CD4-positive, alpha-beta T cell treated with Interleukin-4 for 4 hours (primary cell): ENCODE data around the gene CLEC1A.

Experiments
- DNase-seq: peaks from one replicate; pipeline ENCODE4 v3.0.0-alpha.2; 2020

The CLEC1A gene

GRCh38 chr12:10098791-10099190 is at the start of gene CLEC1A:
Gene CLEC1A, minus strand, starts transcription at chr12:10098985. Its CDS starts 63 bp downstream, at chr12:10098922.
- no peak for DNase-seq

DNA sequence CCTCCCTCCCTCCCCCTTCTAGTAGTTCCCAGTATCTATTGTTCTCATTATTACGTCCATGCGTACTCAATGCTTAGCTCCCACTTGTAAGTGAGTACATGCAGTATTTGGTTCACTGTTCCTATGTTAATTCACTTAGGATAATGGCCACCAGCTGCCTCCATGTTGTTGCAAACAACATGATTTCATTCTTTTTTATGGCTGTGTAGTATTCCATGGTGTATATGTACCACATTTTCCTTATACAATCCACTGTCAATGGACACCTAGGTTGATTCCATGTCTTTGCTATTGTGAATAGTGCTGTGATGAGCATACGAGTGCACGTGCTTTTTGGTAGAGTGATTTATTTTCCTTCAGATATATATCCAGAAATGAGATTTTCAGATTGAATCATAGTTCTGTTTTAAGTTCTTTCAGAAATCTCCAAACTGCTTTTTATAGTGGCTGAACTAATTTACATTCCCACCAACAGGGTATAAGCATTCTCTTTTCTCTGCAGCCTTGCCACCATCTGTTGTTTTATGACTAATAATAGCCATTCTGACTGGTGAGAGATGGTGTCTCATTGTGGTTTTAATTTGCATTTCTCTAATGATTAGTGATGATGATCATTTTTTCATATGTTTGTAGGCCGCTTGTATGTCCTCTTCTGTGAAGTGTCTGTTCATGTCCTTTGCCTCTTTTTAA is 49.1 kb upstream of the CLEC1A start:
- no peak for DNase-seq

- no peak for DNase-seq
Observed at GRCh38 chr12:10142976-10143589, 44.3 kb upstream of the CLEC1A start.

DNA sequence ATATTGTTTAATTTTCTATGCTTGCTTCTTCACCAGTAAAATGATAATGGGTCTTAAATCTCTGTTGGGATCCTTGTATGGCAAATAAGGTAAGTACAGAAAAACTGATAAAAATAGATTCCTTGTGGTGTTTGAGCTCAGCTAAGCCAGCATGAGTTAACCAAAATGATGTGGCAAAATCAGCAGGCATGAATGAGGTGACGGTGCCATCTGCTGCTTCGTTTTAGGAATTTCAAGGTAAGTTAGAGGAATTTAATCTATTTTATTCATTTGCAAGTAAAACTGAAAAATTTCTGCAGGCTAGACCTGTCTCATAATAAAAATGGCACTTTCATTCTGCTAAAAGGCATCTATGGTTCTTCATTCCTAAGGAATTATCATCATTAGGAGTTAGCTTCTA is 41.2 kb upstream of the CLEC1A start:
- DNase-seq = peak; percentile 41

- no peak for DNase-seq
Observed at GRCh38 chr12:10136637-10137205, 37.9 kb upstream of the CLEC1A start.

- DNase-seq = no peak
Observed at GRCh38 chr12:10135126-10135525, 36.3 kb upstream of the CLEC1A start.

- no peak for DNase-seq
Observed at GRCh38 chr12:10132850-10133370, 34.1 kb upstream of the CLEC1A start.

- no peak for DNase-seq
Observed at GRCh38 chr12:10131111-10131690, 32.4 kb upstream of the CLEC1A start.

GRCh38 chr12:10130042-10130441 is 31.3 kb upstream of the CLEC1A start, which contains the start of gene CLEC7A:
Gene CLEC7A, minus strand, starts transcription at chr12:10130199. Its CDS starts 117 bp downstream, at chr12:10130082.
- DNase-seq = peak; percentile 28

DNA sequence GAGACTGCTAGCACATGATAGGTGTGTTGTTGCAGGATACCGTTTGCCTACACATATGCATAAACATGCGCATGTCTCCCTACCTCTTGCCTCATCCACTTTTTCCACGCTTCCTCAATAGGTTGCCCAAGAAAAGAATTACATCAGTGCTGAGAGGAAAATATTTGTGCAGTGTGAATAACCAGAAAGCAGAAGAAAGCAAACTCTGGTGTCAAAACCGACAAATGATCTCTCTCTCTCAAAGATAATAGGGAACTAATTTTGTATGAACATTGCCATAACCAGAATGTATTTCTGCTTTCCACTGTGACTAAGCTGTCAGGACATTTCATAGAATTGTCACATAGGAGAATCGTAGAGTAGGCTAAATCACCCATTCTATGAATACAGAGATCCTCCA is 29.9 kb upstream of the CLEC1A start:
- DNase-seq = peak; percentile 11

DNA sequence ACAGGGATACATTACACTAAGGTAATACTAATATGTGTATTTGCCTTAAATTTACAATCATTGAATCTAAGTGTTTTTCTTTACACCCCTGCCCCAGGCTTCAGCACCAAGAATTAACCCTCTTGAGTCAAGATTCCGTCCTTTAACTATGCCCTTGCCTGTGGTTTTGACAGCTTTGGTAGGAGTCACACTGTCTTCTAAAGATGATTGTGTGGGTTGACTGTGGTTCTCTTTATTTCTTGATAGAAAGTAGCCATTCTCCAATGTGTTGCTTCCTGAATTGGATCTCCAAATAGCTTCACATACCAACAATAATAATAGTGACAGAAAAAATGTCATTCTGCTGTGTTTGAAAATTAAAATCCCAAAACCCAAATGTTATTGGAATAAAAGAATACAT is 27.6 kb upstream of the CLEC1A start:
- DNase-seq = no peak

DNA sequence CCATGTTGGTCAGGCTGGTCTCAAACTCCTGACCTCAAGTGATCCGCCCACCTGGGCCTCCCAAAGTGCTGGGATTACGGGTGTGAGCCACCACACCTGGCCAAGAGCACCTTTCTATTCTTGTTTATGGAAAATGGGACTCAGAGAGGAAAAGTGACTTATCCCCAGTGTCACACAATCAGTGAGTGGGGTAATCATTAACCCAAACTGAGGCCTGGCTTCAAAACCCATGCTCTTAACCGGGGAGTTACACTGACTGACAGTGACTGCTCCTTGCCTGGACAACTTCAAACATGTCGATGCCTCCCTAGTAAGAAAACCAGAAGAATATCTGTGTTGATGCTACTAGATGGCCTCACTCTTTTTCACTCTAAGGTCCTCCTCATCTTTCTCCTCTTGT is 23.9 kb upstream of the CLEC1A start:
- DNase-seq = no peak

DNA sequence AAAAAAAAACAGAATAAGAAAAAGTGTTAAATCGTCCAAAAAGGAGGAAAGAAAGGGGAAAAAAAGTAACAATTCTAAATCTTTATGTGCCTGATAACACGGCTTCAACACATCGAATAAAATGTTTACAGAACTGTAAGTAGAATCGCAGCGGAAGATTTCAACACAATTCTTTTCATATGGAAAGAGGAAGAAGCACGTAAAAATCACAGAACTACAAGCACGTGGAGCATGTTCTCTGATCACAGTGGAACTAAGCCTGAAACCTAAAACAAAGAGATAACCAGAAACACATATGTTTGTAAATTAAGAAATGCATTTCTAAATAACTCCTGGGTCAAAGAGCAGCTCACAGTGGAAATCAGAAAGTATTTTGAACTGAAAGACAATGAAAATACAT is 22.5 kb upstream of the CLEC1A start:
- no peak for DNase-seq

DNA sequence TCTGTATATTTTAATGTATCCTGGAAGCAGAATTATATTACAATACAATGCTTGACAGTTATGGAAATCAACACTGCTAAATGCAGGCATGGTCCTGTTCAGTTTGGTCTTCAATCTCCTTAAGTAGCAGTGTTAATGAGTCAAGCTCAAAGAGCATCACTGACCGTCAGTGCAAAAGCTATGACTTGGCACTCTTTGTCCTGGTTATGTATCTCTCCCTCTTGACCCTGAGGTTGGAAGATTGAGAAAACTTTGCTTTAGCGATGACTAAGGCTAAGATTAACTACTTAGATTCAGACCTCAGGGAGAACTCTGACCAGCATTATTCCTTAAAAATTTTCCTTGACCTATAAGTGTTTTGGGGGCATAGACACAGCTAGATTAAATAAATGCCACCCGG is 20.3 kb upstream of the CLEC1A start:
- DNase-seq = no peak

- no peak for DNase-seq
Observed at GRCh38 chr12:10115890-10116289, 17.1 kb upstream of the CLEC1A start.

- DNase-seq = no peak
Observed at GRCh38 chr12:10115311-10115710, 16.5 kb upstream of the CLEC1A start.

DNA sequence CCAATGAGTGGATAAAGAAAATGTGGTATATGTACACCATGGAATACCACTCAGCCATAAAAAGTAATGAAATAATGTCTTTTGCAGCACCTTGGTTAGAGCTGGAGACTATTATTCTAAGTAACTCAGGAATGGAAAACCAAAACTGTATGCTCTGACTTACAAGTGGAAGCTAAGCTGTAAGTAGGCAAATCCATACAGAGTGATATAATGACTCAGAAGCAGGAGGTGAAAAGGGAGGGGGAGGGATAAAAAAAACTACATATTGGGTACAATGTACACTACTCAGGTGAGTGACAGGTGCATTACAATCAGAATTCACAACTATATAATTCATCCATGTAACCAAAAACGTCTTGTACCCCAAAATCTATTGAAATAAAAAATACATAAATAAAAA is 15.1 kb upstream of the CLEC1A start:
- DNase-seq = no peak

DNA sequence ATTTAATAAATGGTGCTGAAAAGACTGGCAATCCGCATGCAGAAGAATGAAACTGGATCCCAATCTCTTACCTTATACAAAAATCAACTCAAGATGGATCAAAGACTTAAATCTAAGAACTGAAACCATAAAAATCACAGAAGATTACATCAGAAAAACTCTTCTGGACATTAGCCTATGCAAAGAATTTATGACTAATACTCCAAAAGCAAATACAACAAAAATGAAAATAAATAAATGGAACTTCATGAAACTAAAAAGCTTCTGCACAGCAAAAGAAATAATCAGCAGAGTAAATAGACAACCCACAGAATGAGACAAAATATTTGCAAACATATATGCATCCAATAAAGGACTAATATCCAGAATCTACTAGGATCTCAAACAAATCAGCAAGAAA is 14.3 kb upstream of the CLEC1A start:
- no peak for DNase-seq

DNA sequence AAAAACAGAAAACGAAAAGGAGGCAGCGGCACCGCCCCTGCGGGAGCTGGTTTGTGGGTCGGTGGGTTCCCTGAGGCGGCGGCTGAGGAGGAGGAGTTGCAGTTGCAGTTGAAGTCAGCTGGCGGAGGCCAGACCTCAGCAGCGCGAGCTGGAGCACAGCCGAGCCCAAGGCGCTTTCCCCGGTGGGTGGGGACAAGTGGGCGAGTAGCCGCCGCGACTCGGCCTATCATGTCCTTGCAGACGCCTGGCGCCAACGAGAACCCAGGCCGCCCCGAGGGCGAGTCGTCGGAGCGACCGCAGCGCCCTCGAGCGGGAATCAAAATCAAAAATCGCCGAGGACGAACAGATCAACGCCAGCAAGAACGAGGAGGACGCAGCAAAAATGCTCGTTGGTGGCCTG is 12.7 kb upstream of the CLEC1A start:
- no peak for DNase-seq

DNA sequence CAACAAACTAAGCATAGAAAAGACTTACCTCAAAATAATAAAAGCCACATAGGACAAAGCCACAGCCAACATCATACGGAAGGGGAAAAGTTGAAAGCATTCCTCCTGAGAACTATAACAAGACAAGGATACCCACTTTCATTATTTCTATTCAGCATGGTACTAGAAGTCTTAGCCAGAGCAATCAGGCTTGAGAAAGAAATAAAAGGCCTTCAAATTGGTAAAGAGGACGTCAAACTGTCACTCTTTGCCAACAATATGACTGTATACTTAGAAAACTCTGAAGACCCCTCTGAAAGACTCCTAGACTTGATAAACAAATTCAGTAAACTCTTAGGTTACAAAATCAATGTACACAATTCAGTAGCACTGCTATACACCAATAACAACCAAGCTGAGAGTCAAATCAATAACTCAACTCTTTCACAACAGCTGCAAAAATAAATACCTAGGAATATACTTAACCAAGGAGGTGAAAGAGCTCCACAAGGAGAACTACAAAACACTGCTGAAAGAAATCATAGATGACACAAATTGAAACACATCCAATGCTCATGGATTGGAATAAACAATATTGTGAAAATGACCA is 11.6 kb upstream of the CLEC1A start:
- DNase-seq = no peak

GRCh38 chr12:10102322-10102721 is 3.5 kb upstream of the CLEC1A start:
- DNase-seq = no peak

DNA sequence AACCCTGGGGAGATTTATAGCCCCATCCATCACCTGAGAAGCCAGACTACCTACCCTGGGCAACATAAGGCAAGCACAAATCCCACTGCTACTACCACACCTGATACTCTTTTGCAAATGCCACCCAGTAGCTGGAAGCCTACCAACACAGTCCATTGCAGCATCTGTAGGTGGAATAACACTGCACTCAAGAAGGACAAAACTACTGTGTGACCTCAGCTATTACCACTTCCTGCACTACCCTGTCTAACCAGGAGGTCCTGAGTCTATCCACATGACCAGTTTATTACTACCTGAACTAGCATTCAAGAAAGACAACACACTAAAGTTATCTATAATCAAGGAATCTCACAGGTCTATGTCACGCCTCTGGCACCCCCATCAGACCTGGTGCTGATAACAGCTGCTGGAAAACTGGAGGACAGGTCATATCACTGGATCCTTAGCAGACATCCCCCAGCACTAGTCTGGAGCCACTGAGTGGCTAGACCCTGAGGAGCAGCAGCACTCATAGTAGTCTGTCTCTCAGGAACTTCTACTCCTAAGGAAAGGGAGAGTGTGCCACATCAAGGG is 2.9 kb upstream of the CLEC1A start:
- no peak for DNase-seq

GRCh38 chr12:10101042-10101579 is 2.3 kb upstream of the CLEC1A start:
- DNase-seq = no peak
